GM12878 (cell line): ENCODE data around the gene UBB. TPM values are rescaled to one million over a fixed set of nuclear protein-coding genes. Genes with fewer than 3 reads are reported as not detected.

ENCODE experiments used
- ATAC-seq: fragments of 200-7000 bp; cut with Tn5 transposase; 3 replicates; pipeline ENCODE4 v1.9.1; 2020; ENCODE audit warnings: mild to moderate bottlenecking, moderate library complexity
- BruUV-seq: library from RNA; stranded (reverse); fragments of 400-500 nt; replicated peaks from 2 replicates; lab custom pipeline; 2021; lab: Mats Ljungman, UMichigan
- CTCF ChIA-PET: fragments of 300-600 bp; sonication (Branson Sonifier 250); formaldehyde crosslinking; extraction: SDS; loops from one replicate; lab custom pipeline; 2021; ENCODE audit warnings: inconsistent platforms; lab: Yijun Ruan, JAX
- POLR2A ChIA-PET: fragments of 350-600 bp; formaldehyde crosslinking; extraction: SDS; loops from one replicate; lab custom pipeline; 2021; ENCODE audit warnings: inconsistent platforms; lab: Charles Lee
- RAD21 ChIA-PET: fragments of 300-600 bp; sonication (Branson Sonifier 250); formaldehyde crosslinking; loops from one replicate; lab custom pipeline; 2023; ENCODE audit warnings: antibody characterized with exemption; ENCODE audit not compliant: unreplicated experiment; lab: Charles Lee
- SMC1A ChIA-PET: fragments of 300-600 bp; sonication (Branson Sonifier 250); formaldehyde crosslinking; loops from one replicate; lab custom pipeline; 2023; ENCODE audit not compliant: unreplicated experiment, uncharacterized antibody; lab: Charles Lee
- DNase-seq: peaks from one replicate; pipeline ENCODE4 v3.0.0-alpha.2; 2011; ENCODE audit warnings: low read depth, low spot score
- FAIRE-seq: peaks from 3 replicates; lab custom pipeline; 2011; peaks lifted over from hg19 to GRCh38; lab: Jason Lieb, UNC
- H2AFZ ChIP-seq: 2 replicates; pipeline ENCODE4 v1.6.0; 2011; ENCODE audit warnings: low read depth, low read length, control low read depth; ENCODE audit not compliant: control insufficient read depth
- H3K27ac ChIP-seq: 2 replicates; pipeline ENCODE4 v1.5.1; 2011; ENCODE audit warnings: control low read depth; ENCODE audit not compliant: control insufficient read depth, insufficient read depth
- H3K27me3 ChIP-seq, 2 experiments: replicated peaks in 1 of 2; 2 replicates each; pipeline versions ENCODE4 v1.6.0 to v1.6.1; 2011; ENCODE audit warnings: low read length in 1 of 2; ENCODE audit not compliant: control insufficient read depth in 2 of 2, insufficient read depth in 2 of 2
- H3K36me3 ChIP-seq, 2 experiments: 2 replicates each; pipeline ENCODE4 v1.5.1; 2011; ENCODE audit warnings: low read length in 1 of 2; ENCODE audit not compliant: control insufficient read depth in 2 of 2, insufficient read depth in 2 of 2
- H3K4me1 ChIP-seq: 2 replicates; pipeline ENCODE4 v1.6.1; 2011; ENCODE audit warnings: mild to moderate bottlenecking, low read length, moderate library complexity, mixed read lengths; ENCODE audit not compliant: control insufficient read depth, insufficient read depth
- H3K4me2 ChIP-seq: 2 replicates; pipeline ENCODE4 v1.6.0; 2011; ENCODE audit warnings: control low read depth; ENCODE audit not compliant: control insufficient read depth, insufficient read depth
- H3K4me3 ChIP-seq: fragments of 200-600 bp; sonication (generic); 2 replicates; pipeline ENCODE4 v1.5.1; 2016
- H3K79me2 ChIP-seq: 2 replicates; pipeline ENCODE4 v1.6.0; 2011; ENCODE audit warnings: low read length; ENCODE audit not compliant: control insufficient read depth, insufficient read depth
- H3K9ac ChIP-seq: 2 replicates; pipeline ENCODE4 v1.8.0; 2011; ENCODE audit warnings: low read length, control low read depth, mixed read lengths; ENCODE audit not compliant: control insufficient read depth, insufficient read depth
- H3K9me3 ChIP-seq: replicated peaks from 3 replicates; pipeline ENCODE4 v1.5.1; 2011; ENCODE audit warnings: mild to moderate bottlenecking, low read length; ENCODE audit not compliant: control insufficient read depth, insufficient read depth
- H4K20me1 ChIP-seq: 2 replicates; pipeline ENCODE4 v1.6.0; 2011; ENCODE audit not compliant: control insufficient read depth, insufficient read depth
- BCL3 ChIP-seq: IDR thresholded peaks from 2 replicates; pipeline ENCODE4 v1.6.1; 2011; ENCODE audit warnings: borderline replicate concordance, low read depth, mild to moderate bottlenecking, moderate library complexity, low read length; ENCODE audit not compliant: insufficient read depth, poor library complexity, severe bottlenecking
- ELK1 ChIP-seq: IDR thresholded peaks from 2 replicates; pipeline ENCODE4 v1.6.1; 2012; ENCODE audit warnings: low read depth, low read length, improper control_type of control experiment
- ETV6 ChIP-seq, 2 experiments: fragments of 450-650 bp in 1 of 2; IDR thresholded peaks in 1 of 2; conservative IDR thresholded peaks in 1 of 2; 2 replicates each; pipeline ENCODE4 v1.6.1; 2014; ENCODE audit warnings: antibody characterized with exemption in 1 of 2, borderline replicate concordance in 1 of 2, low read depth in 1 of 2, mild to moderate bottlenecking in 1 of 2, moderate library complexity in 1 of 2
- EZH2 ChIP-seq: IDR thresholded peaks from 2 replicates; pipeline ENCODE4 v1.6.1; 2012; ENCODE audit warnings: low read depth, mild to moderate bottlenecking, control low read depth, inconsistent platforms, low read length, borderline replicate concordance; ENCODE audit not compliant: control insufficient read depth
- MAX ChIP-seq: IDR thresholded peaks from 2 replicates; pipeline ENCODE4 v1.6.1; 2012; ENCODE audit warnings: low read depth, low read length, improper control_type of control experiment
- ZSCAN29 ChIP-seq: fragments of 450-650 bp; IDR thresholded peaks from 2 replicates; pipeline ENCODE4 v1.6.1; 2017; ENCODE audit warnings: mild to moderate bottlenecking, moderate library complexity
- WGBS: methylation state at CpG from one replicate; pipeline ENCODE4 v1.1.6; 2016; ENCODE audit warnings: low lambda C conversion rate; ENCODE audit not compliant: insufficient replicate concordance, insufficient coverage; ENCODE audit errors: missing lambda C conversion rate; 5-methylcytosine and 5-hydroxymethylcytosine counted together
- in situ Hi-C: fragments of 300-500 bp; cut with MboI; formaldehyde crosslinking; loops from 9 replicates; pipeline ENCODE4 v1.14.3; 2018; ENCODE audit warnings: mixed read lengths
- intact Hi-C: fragments of 100-400 bp; cut with micrococcal nuclease; formaldehyde crosslinking; loops from one replicate; pipeline ENCODE4 v1.14.2; 2022; ENCODE audit not compliant: unreplicated experiment
- polyA plus RNA-seq, 11 experiments: library from polyadenylated mRNA; depleted of rRNA in 4 of 11; unstranded in 6 of 11; stranded (reverse) in 5 of 11; fragments of >200 nt; fragmentation: Nextera tagmentation in 4 of 11; fragmentation: Illumina TruSeq in 1 of 11; extraction: Ambion mirVana in 4 of 11; extraction: Trizol in 1 of 11; gene quantifications; 1 replicate in 1 of 11; 2 replicates in 10 of 11; pipeline versions ENCODE4 v1.2.1 to v1.2.3, GENCODE V29; 2011 to 2016; ENCODE audit warnings: inconsistent platforms in 2 of 11, missing spikeins in 2 of 11, low read depth in 1 of 11
- total RNA-seq, 4 experiments: library from RNA; depleted of rRNA in 3 of 4; stranded (reverse); fragments of >200 nt in 3 of 4; fragmentation: Illumina TruSeq in 1 of 4; extraction: Trizol in 1 of 4; gene quantifications; 2 replicates each; pipeline versions ENCODE4 v1.2.1 to v1.2.3, GENCODE V29; 2013 to 2021

Gene UBB
- total and polyA plus RNA-seq, 10 of the 15 experiments (the other 5 are each of a cell fraction or from before 2014, with no cell fraction given), result 1,133 to 4,246 (median 2,099) TPM

- DNase-seq (no peak), ATAC-seq (no peak), FAIRE-seq (no peak)
- Histone ChIP-seq H4K20me1 (peaks cover 4% of the 10 kb centered on the region), H3K9me3 (no peaks in the 10 kb centered on the region; the same call in 2 of the 3 replicates), H3K9ac (no peak overlapping the region), H3K4me3 (no peak overlapping the region), H3K36me3 (peaks cover 4 to 11% of the 10 kb centered on the region in 2 experiments), H3K4me2 (no peak overlapping the region), H3K4me1 (peaks cover 16% of the 10 kb centered on the region), H3K27me3 (no peaks in the 10 kb centered on the region), H3K79me2 (peaks cover 31% of the 10 kb centered on the region), H3K27ac (no peak overlapping the region), H2AFZ (no peak overlapping the region)
- 69% methylated on average over 8 of the region's 8 CpGs for WGBS
- intact Hi-C loops (loop anchor here (2.0 kb wide), 1 partner anchor 59 kb away; no protein-coding TSS in a partner anchor), in situ Hi-C loops (loop anchor here (5.0 kb wide), 1 partner anchor 38 kb away; the partner anchor contains the start of gene TRPV2)
- ChIA-PET POLR2A (interaction anchor here (1.9 kb wide), 1 partner anchor 36 kb away, joined by 7 read pairs; the partner anchor contains the start of gene TRPV2), CTCF (interaction anchor here (1.2 to 8.0 kb wide), 5 partner anchors 15 to 141 kb away, joined by 3 to 59 read pairs (median 5); partner anchors contain the start of genes CENPV and TRPV2), SMC1A (interaction anchor here (2.3 kb wide), 1 partner anchor 36 kb away, joined by 25 read pairs; the partner anchor contains the start of gene TRPV2), RAD21 (interaction anchor here (0.6 to 1.9 kb wide), 2 partner anchors 16 to 156 kb away, joined by 3 to 7 read pairs; no protein-coding TSS in a partner anchor)
- BruUV-seq, result no TSS peak
- TF ChIP-seq ZSCAN29 (no peak), ELK1 (no peak), MAX (no peak), ETV6 (conservative IDR thresholded peaks at IDR 0.05 in 1 of 2, IDR thresholded peaks at IDR 0.05 in 1 of 2; ENCODE audit: borderline replicate concordance in 1 of 2, low read depth in 1 of 2) (no peak), EZH2 (no peak), BCL3 (no peak)
Measured at GRCh38 chr17:16379654-16380053, 1.2 kb upstream of the UBB start.
